Progenitor cell of endocrine pancreas (in vitro differentiated cells): ENCODE data around the gene ACTL6B. TPM values are rescaled to one million over a fixed set of nuclear protein-coding genes. Genes with fewer than 3 reads are reported as not detected.

Experiments
- DNase-seq: peaks from one replicate; pipeline ENCODE4 v3.0.0; 2021; ENCODE audit warnings: low spot score; ENCODE audit not compliant: unreplicated experiment
- H3K27ac Mint-ChIP-seq: 2 replicates; pipeline ENCODE4 v1.8.0; 2021; ENCODE audit warnings: mild to moderate bottlenecking, moderate library complexity, mixed read lengths
- H3K27me3 Mint-ChIP-seq: 2 replicates; pipeline ENCODE4 v1.8.0; 2021; ENCODE audit warnings: mixed read lengths
- H3K36me3 Mint-ChIP-seq: 2 replicates; pipeline ENCODE4 v1.8.0; 2022; ENCODE audit warnings: mixed read lengths; ENCODE audit not compliant: insufficient read depth
- H3K4me1 Mint-ChIP-seq: 2 replicates; pipeline ENCODE4 v1.8.0; 2021; ENCODE audit warnings: low read depth, mixed read lengths
- H3K4me3 Mint-ChIP-seq: 2 replicates; pipeline ENCODE4 v1.8.0; 2021; ENCODE audit warnings: low read depth, mild to moderate bottlenecking, moderate library complexity, mixed read lengths
- H3K9me3 Mint-ChIP-seq: 2 replicates; pipeline ENCODE4 v1.8.0; 2021; ENCODE audit warnings: low read depth, mixed read lengths
- total RNA-seq: library from RNA; stranded (reverse); gene quantifications from 2 replicates; pipeline ENCODE4 v1.2.1, GENCODE V29; 2021
- TF ChIP-seq, protein P1 (sequence below): fragments of 200-600 bp; sonication (generic); IDR thresholded peaks from one replicate; pipeline ENCODE4 v1.5.0; 2021; ENCODE audit warnings: antibody characterized with exemption, mild to moderate bottlenecking; ENCODE audit not compliant: unreplicated experiment

The ACTL6B gene
- total RNA-seq, 1 donor from 2014 or later: 4.2 TPM

DNA sequence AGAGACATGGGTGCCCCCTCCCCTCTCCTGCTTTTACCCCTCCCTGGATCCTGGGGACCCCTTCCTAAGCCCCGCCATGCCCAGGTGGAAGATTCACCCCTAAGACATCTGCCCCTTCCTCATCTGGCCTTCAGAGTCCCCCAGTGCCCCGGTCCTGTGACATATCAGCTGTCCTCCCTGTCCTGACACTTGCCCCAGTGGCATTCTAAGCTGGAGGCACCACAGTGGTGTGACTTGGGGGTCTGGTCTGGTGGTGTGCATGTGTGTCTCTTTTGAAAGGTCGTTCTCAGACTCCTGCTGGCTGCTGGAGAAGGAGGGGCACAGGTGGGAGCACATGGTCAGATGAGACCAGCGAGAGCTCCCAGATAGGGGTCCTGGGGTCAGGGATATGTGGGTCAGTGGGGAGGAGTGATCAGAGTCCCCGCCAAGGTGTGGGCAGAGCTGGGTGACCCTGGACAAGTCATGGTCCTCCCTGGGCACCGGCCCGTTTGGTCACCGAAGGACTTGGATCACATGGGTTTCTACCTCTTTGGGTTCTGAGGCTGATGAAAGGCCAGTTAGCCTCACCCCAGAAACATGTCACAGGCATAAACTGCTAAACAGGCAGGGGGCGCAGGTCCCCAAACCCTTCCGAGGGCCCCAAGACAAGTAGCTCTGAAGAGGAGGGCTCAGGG lies 14.3 kb downstream of the ACTL6B start:
- no peak for DNase-seq
- H3K9me3 Mint-ChIP-seq: no peaks in the 10 kb centered on the region
- no peak overlapping the region for H3K4me3 Mint-ChIP-seq
- no peaks in the 10 kb centered on the region for H3K36me3 Mint-ChIP-seq
- H3K4me1 Mint-ChIP-seq: peaks cover 14% of the 10 kb centered on the region
- H3K27me3 Mint-ChIP-seq: peaks cover 10% of the 10 kb centered on the region
- TF ChIP-seq, protein P1, sequence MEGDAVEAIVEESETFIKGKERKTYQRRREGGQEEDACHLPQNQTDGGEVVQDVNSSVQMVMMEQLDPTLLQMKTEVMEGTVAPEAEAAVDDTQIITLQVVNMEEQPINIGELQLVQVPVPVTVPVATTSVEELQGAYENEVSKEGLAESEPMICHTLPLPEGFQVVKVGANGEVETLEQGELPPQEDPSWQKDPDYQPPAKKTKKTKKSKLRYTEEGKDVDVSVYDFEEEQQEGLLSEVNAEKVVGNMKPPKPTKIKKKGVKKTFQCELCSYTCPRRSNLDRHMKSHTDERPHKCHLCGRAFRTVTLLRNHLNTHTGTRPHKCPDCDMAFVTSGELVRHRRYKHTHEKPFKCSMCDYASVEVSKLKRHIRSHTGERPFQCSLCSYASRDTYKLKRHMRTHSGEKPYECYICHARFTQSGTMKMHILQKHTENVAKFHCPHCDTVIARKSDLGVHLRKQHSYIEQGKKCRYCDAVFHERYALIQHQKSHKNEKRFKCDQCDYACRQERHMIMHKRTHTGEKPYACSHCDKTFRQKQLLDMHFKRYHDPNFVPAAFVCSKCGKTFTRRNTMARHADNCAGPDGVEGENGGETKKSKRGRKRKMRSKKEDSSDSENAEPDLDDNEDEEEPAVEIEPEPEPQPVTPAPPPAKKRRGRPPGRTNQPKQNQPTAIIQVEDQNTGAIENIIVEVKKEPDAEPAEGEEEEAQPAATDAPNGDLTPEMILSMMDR: no peak
- no peak overlapping the region for H3K27ac Mint-ChIP-seq

DNA sequence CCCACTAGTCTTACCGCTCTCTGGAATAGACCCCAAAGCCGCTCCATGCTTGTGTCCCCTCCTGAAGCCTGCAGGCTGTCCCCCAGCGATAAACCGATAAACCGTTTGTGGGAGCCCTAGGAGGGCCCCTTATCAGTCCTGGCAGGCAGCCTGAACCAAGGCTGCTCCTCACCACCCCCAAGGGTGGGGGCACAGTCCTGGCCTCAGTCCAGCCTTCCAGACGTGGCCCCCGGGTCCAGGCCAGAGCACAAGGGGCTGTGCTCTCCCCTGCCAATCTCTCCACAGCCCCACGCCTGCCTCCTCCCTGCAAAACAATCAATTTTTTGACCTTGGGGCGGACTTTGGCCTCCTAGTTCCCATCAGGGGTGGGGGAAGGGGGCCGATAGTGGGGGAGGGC lies 14.8 kb downstream of the ACTL6B start, which contains the start of gene TFR2:
TSS of gene TFR2 (minus strand) at position 90 of the 397 bp plus-strand sequence. CDS start at position 47, 43 bp downstream.
- no peak within 1 kb of the TSS for H3K27ac Mint-ChIP-seq
- DNase-seq: no peak
- peaks cover 13% of the 10 kb centered on the region for H3K27me3 Mint-ChIP-seq
- TF ChIP-seq, protein P1: no peak
- no peaks in the 10 kb centered on the region for H3K9me3 Mint-ChIP-seq
- no peak within 1 kb of the TSS for H3K4me3 Mint-ChIP-seq
- no peaks in the 10 kb centered on the region for H3K36me3 Mint-ChIP-seq
- peaks cover 14% of the 10 kb centered on the region for H3K4me1 Mint-ChIP-seq

DNA sequence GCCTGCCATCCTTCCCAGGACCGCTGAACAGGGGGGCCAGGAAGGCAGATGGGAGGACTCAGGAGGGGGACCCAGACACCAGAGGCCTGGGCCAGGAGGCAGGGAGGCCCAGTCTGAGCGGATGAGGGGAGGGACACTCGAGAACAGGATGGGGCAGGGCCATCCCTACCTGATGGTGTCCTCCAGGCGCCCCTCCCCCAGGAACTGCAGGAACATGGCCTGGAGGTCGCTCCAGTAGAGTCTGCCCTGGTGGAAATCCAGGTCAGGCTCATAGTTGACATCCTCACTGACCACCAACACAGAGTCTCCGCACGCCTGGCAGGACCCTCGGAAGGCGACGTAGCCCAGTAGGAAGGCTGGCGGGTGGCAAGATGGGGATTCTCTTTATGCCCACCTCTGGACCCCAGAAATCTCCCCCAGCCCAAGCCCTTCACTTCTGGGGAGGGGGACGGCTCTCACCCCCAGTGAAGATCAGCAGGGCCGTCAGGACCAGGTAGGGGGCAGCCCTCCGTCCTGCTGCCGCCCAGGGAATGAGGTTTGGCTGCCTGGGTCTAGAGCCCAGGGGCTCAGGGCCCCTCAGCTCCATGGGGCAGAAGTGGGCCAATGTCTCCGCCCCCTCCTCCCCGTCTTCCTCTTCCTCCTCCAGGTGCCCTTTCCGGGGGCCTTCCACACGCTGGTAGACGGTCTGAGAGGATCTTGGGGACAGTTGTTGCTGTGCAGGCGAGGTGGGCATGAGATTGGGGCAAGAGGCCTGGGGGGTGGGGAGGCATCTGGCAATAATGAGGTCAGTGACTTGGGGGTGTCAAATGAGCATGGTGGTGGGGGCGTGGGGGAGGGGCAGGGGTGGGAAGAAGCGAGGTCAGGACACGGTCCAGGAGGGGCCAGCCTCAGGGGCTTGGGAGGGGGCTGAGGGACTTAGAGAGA lies 15.5 kb downstream of the ACTL6B start:
- TF ChIP-seq, protein P1: no peak
- Mint-ChIP-seq H3K9me3 (no peaks in the 10 kb centered on the region), H3K27ac (no peak overlapping the region), H3K27me3 (peaks cover 13% of the 10 kb centered on the region), H3K4me3 (no peak overlapping the region), H3K36me3 (no peaks in the 10 kb centered on the region), H3K4me1 (peaks cover 14% of the 10 kb centered on the region)
- DNase-seq: no peak

DNA sequence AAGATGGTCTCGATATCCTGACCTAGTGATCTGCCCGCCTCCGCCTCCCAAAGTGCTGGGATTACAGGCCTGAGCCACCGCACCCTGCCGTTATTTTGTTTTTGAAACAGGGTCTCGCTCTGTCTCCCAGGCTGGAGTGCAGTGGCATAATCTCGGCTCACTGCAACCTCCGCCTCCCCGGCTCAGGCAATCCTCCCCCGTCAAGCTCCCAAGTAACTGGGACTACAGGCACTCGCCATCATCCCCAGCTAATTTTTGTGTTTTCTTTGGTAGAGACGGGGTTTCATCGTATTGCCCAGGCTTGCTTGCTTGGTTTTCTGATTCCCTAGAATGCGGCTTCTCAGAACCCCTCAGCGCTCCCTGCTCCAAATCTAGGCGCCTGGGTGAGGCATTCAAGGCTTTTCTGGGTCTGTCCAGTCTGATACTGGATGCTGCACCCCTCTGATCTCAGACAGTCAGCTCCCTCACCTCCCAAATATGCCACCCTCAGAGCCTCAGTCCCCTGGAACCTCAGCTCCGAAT lies 16.2 kb downstream of the ACTL6B start:
- Mint-ChIP-seq H3K27ac (no peak overlapping the region), H3K27me3 (peaks cover 9% of the 10 kb centered on the region), H3K4me1 (peaks cover 14% of the 10 kb centered on the region), H3K9me3 (no peaks in the 10 kb centered on the region), H3K4me3 (no peak overlapping the region), H3K36me3 (no peaks in the 10 kb centered on the region)
- TF ChIP-seq, protein P1: no peak
- no peak for DNase-seq
